ENCODE results near the gene CNTNAP2. TPM values are rescaled to one million over a fixed set of nuclear protein-coding genes. Genes with fewer than 3 reads are reported as not detected.

The CNTNAP2 gene
- polyA plus RNA-seq, 4 donors = 22.5 to 28.4 (median 26.7) TPM

DNA sequence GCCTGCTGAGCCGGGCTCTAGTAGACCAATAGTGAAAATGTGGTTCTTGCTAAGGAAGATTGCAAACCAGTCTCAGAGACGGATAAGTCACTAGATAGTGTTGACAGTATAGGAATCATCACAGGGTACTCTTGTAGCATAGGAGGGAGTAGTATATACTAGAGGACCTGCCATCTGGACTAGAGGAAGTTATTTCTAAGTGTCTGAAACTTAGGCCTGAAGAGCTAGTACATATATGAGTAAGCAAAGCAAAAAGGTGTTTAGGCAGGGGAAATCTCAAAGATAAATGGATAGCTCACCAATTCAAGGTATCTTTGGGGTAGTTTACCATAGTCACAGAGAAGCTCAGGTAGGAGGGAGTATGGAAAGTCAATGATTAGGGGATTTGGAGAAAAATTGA lies 428.1 kb downstream of the CNTNAP2 start:
- no peak for DNase-seq (ENCODE audit: low read depth in 4 of 4, low spot score in 3 of 4)

DNA sequence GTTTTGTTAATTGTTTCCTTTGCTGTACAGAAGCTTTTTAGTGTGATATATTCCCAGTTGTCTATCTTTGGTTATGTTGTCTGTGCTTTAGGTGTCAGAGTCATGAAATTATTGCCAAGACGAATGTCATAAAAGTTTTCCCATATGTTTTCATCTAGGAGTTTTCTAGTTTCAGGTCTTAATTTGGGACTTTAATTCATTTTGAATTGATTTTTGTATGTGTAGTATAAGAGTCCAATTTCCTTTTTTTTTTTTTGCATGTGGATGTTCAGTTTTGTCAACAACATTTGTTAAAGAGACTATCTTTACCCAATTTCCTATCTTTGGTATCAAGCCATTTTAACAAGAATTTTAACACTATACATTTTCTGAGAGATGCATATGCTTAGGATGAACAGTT lies 432.2 kb downstream of the CNTNAP2 start:
- DNase-seq (ENCODE audit: low read depth in 4 of 4, low spot score in 3 of 4) = no peak

DNA sequence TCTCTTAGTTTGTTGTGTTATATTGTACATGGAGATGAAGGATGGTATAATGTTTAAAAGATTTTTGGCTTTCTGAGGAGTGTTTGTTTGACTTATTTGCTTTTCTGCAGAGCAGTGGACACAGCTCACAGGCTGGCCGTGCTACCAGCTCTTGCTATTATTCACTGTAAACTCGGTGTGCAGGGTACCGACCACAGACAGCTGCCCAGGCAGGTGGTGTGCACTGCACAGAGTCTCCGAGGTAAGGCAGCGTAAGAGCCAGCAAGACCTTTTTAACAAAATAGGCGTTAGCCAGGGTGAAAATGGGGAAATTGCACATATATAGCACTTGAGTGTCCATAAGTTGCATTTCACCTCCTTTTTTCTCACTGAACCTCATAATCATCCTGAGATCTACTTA lies 438.0 kb downstream of the CNTNAP2 start:
- DNase-seq (ENCODE audit: low read depth in 4 of 4, low spot score in 3 of 4) = no peak

DNA sequence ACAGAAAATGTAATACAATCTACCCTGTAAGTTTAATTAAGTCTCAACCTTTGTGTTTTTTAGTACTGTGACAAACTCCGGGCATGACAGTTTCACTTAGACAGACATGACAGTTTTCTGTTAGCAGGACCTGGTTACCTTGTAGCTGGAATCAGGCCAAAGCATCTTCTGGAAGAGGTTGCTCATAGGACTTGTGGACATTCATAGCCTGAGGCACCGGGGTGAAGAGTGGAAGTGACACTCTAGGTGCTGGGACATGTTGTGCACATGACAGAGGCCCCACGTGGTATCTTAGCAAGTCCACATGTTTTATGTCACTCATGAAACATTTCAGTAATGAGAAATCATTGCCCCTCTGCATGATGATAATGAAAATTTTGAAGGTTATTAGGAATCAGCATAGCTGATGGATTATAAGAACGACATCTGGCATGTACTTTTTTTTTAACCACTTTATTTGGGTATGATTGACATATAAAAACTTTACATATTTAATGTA lies 441.4 kb downstream of the CNTNAP2 start:
- DNase-seq (ENCODE audit: low read depth in 4 of 4, low spot score in 3 of 4) = no peak

DNA sequence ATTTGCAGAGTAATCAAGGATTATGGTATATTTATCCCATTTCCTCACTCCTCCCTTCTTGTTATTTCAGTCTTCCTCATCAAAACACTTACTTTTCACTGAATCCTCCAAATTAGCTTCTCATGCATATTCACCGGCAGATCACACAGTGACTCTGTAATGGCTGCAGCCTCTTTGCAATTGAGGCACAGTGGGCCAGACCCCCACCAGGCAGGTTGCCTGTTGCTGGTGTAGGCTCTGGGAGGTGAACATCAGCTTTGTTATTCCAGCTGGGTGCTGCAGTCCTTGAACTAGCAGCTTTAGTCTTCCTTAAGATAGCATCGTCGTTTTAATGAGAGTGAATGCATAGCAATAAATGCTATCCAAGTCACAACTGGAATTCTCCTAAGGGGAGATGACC lies 449.3 kb downstream of the CNTNAP2 start:
- no peak for DNase-seq (ENCODE audit: low read depth in 4 of 4, low spot score in 3 of 4)

DNA sequence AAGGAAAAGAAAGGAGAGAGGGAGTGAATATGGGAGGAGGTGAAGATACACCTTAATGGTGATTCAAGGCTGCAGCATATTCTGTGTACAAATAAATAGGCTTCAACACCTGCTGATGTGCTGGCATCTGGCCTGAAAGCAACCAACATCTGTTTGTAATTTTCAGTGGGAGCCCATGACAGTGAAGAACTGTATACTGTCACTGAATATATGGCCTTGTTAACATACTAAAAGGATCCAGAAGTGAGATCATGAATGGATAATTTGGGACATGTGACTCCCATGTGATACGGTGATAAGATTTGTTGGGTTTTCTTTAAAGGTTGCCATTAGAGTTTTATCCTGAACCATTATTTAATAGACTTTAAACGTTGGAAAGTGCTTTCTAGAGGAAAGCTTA lies 459.3 kb downstream of the CNTNAP2 start:
- no peak for DNase-seq (ENCODE audit: low read depth in 4 of 4, low spot score in 3 of 4)

DNA sequence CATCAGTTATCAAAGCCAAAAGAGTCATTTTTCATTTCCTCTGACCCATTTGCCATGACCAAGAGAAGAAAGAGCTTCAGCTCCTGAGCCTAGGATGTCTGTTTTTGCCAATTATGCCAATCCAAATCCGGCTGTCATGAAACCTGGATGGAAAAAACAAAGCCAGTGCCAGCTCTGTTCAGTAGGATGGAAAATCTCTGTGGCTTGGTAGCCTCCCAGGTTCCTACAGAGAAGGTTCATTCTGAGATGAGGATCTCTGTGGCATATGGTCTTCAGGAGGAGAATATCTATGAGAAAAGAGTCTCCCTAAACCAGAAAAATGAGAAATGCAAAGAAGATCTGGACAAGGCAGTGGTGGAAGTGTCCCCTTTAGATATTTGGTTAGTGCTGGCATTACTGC lies 475.4 kb downstream of the CNTNAP2 start:
- DNase-seq (ENCODE audit: low read depth in 4 of 4, low spot score in 3 of 4) = no peak

DNA sequence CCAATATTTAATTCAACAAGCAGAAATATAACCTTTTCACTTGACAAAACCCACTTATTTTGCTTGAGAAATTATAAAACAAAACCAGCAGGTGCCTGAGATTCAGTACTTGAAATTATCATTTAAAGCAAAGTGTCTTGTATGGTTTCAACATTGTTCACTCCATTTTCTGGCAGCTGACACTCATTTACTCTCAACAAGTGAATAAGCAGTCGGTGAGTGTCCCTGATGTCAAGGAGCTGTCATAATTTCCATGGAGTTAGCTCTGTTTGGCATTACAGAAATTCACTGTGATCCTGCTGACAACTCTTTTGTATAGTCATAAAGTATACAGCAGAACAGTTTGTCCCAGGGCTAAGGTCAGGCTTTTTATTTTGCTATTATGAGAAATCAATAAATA lies 490.0 kb downstream of the CNTNAP2 start:
- no peak for DNase-seq (ENCODE audit: low read depth in 4 of 4, low spot score in 3 of 4)

DNA sequence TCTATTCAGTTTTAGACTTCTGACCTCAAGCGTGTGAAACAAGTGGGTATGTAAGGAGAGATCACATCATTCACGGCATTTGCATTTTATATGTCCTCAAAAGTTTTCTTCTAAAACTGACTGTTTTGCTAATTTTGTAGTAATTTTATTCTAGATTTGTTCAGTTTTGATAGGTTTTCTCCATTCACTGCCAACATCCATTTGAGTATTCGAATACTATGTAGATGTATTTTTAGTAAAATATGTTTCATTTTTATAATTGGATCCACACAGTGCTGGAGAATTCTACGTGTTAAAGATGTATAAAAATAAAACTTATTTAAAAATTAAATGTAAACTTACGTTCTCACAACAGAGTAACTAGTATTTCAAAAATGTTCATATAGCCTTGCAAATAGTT lies 503.0 kb downstream of the CNTNAP2 start:
- no peak for DNase-seq (ENCODE audit: low read depth in 4 of 4, low spot score in 3 of 4)

DNA sequence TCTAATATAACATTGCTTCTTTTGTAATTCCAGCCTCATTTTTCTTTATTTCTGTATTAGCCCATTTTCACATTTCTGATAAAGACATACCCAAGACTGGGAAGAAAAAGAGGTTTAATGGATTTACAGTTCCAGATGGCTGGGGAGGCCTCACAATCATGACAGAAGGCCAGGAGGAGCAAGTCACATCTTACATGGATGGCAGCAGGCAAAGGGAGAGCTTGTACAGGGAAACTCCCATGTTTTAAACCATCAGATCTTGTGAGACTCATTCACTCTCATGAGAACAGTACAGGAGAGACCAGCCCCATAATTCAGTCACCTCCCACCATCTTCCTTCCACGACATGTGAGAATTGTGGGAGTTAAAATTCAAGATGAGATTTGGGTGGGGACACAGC lies 510.3 kb downstream of the CNTNAP2 start:
- DNase-seq (ENCODE audit: low read depth in 4 of 4, low spot score in 3 of 4) = no peak

DNA sequence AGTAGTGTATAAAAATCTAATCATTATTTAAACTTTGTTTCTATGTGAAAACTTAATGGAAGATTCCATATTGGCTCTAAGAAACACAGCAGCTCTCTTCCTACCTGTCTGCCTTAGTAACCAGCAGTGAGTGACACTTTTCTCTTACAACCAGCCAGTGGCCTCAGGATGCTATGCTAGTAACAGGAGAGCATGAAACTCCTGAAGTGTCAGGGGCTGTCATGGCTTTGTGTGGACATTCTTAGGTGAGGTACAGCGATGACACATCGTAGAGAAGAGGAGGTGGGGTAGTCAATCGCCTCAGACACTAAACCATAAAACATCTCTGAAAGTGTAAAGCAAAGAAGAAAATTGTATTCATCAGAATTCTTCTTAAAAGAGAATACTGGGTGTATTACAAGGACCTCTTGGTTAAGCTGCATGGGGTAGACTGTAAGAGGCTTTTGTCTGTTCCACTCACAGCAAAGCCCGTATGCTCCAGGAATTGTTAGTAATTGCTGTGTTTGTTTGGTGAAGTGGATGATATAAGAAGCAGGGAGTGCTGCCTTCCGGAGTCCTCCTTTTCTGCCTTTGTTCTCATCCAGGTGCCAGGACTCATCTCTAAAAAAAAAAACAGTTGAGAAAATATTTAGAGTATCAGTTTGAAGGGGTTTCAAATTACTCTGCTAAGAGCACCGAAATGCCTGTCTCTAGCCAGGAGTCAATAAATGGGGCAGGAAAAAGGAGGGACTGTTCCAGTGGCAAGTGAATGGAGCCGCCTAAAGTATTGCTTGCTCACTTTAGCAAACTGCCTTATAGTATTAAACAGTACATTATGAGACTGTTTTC lies 518.8 kb downstream of the CNTNAP2 start:
- peak in 1 of 4 donors; percentile 20 for DNase-seq (ENCODE audit: low read depth in 4 of 4, low spot score in 3 of 4)

DNA sequence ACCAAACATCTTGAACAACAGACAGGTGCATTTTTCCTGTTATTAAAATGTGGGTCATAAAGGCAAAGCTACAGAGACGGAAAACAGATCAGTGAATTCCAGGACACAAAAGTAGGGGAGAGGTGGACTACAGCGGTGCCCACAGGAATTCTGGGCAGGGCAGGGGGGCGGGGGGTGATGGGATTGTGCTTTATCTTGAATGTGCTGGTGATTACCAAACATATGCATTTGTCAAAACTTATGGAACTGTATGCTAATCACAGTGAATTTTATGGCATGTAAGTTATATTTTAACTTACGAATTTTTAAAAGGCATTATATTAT lies 519.4 kb downstream of the CNTNAP2 start:
- no peak for DNase-seq (ENCODE audit: low read depth in 4 of 4, low spot score in 3 of 4)

DNA sequence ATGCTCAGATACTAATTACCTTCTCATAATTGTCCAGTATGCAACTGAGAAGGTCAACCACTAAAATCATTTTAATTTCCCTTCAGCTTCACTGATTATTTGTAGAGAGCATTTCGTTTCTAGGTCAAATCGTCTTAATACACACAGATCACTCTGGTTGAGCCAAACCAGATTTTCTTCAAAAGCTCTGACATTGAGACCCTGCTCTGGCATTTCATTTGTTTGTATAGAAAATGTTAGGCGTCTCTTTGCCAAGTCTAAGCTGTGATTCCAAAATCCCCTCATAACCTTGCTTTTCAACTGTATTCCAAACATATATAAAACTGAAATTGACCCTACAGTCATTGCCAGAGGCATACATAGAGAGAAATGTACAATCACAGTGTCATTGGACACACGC lies 520.0 kb downstream of the CNTNAP2 start:
- DNase-seq (ENCODE audit: low read depth in 4 of 4, low spot score in 3 of 4) = no peak

DNA sequence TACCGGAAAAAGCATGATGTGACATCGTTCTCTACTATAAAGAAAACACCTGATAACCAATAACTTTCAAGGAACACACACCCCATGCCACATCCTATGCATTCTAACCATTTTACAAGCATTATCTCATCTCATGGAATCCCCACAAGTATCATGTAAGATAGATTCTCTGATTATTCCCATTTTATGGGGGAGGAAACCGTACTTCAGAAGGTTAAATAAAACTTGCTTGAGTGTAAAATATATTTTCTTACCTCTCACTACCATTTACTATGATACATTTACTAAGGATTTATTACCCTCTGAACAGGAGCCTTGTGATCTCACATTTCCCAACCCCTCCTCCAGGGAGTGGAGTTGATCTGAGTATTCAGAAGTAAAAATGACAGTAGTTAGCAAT lies 522.7 kb downstream of the CNTNAP2 start:
- no peak for DNase-seq (ENCODE audit: low read depth in 4 of 4, low spot score in 3 of 4)

DNA sequence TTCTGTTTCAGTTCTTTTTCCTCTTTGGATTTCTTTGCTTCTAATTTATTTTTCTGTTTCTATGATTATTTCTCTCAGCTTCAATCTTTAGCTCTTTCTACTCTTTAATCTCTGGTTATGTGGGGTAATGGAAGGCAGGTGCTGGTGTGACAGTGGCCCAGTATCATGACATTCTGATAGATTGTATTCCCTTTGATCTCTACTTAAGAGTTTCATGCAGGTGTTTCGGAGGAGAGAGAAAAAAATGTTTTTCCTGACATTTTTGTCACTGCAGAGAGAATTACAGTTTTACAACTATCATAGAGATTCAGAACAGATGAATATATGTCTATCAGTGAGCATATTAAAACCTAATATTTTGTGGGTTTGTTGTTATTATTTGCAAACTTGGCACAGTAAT lies 524.9 kb downstream of the CNTNAP2 start:
- no peak for DNase-seq (ENCODE audit: low read depth in 4 of 4, low spot score in 3 of 4)

DNA sequence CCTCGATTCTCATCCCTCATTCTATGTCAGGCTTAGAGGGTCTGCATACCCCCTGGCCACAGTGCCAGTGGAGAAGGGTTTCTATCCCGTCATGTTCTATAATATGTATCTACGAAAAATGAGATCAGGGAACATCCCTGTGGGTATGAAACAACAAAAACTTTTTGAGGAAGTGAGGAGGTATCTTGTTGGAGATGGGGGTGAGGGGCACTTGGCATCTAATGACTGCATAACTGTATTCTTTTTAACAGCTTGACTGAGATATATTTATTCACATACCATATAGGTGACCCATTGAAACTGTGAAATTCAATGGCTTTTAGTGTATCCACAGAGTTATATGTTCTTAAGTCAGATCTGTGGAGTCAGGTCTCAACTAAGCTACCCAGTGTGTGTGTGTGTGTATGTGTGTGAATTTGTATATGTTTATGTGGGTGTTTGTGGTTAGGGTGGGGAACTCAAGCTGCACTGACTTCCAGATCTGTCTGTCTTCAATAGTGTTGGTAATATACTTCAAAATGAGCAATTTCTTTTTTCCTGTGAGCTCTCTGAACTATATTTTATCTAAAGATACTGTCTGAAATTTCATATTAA lies 528.9 kb downstream of the CNTNAP2 start:
- DNase-seq (ENCODE audit: low read depth in 4 of 4, low spot score in 3 of 4) = no peak

DNA sequence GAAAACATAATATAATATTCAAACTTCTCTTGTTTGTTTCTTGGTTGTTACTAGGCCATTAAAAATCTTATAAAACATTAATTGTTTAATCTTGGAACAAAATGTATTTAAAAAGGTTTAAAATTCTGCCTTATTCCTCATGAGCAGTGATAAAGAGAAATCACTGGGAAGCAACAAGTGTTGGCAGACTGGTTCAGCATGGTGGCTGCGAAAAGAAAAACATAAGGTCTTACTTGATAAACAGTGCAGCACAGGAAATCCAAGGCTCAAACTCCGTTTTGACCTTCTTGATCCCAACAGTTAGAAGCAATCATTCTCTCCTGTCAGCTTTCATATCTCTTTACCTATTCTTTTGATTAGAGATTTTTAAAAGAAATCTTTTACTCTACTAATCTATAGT lies 530.8 kb downstream of the CNTNAP2 start:
- no peak for DNase-seq (ENCODE audit: low read depth in 4 of 4, low spot score in 3 of 4)

DNA sequence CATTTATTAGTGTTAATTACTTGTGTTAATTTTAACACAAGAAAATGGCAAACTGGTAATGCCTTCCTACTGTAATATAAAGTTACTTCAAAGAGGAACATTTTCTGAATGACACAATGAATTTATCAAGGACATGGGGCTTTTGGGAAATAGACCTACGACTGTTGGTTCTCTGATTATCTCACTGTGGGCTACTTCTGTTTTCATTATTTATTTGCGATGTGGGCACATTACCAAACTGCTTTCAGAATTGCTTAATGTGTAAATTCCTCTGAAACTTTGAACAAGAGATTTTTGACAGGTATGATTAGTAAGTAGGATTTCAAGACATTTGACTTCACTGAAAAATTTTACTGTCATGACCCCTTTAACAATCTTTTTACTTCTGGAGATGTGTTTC lies 535.6 kb downstream of the CNTNAP2 start:
- no peak for DNase-seq (ENCODE audit: low read depth in 4 of 4, low spot score in 3 of 4)

DNA sequence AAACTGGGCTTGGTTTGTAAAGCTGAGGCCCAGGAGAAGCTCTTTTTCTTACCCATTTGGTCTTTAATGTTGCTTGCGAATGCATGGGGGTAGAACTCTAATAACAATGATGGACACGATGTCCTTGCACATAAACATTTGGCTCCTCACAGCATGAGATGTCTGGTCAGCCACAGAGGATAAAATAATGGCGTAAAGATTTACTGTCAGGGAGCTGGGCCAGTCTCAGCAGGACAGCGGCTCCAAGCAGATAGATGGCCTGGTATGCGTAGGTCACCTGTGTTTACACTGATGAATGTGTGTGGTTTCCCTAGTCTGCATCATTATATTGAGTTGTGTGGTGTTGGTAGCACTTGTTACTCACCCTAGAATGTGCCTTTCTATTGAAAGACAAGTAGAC lies 537.4 kb downstream of the CNTNAP2 start:
- no peak for DNase-seq (ENCODE audit: low read depth in 4 of 4, low spot score in 3 of 4)

DNA sequence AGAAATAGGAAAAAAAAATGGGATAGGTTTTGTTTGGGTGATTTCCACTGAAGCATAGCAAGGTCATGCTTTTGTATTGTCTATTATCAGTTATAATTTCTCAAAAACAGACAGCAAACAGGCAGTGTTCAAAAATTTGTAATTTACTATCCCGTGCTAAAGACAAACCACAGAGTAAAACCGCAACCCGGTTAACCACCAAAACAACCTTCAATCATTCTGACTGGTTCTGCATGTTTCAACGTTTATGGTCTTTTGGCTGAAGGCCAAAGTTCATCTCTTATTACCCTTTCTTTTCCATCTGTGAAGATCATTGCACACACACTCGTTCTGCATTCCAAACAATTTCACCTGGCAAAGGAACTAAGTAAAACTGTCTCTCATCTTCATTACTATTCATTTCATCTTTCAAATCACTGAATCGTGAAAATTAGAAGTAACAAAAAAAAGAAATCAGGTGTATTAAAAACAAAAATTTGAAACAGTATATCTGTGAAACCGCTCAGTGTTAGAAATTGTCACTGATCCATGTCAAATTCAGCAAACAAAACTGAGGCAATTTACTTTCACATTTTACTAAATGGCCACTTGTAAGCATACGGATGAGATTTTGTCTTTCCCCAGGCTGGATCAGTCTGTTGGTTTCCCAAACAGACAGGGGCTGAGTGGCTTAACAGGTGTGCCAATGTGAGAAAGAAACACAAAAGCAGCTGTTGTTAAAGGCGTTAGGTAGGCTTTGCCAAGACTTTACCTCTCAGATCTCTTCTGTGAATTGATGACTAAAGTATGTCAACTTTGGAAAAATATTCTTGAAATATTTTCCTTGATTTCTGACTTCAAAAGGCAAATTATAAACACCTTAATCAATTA lies 539.6 kb downstream of the CNTNAP2 start:
- DNase-seq (ENCODE audit: low read depth in 4 of 4, low spot score in 3 of 4) = no peak

DNA sequence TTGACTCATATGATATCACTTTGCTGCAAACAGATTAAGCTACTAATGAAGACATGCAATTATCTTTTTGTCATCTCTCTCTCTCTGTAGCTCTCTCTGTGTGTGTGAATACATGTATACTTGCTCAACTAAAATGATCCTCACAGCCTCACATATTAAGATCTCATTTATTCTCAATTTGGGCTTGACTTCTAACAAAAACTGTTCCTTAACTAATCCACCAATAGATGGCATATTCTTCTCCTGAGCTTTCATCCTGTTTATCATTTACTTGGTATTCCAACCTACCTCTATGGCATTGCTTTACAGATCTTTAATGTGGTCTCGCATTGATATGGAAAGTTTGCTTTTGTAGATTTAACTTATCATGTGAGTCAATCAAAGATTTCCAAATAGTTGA lies 540.4 kb downstream of the CNTNAP2 start:
- DNase-seq (ENCODE audit: low read depth in 4 of 4, low spot score in 3 of 4) = no peak

DNA sequence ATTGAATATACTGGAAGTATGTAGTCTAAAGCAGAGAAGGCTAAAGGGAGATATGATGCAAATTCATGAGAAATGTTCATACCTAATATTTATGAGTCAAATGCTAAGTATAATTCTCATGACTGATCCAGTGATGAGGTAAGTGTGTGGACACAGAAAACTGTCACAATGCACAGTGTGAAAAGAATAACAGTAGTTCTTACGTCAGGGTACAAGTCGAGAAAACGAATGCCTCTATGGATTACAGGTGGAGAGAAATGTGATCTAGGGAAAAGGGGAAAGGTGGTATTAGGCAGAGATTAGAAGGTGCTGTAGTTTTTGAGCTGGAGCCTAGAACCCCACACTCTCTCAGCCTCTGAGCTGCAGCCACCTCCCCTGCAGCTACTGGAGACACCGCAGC lies 542.0 kb downstream of the CNTNAP2 start:
- no peak for DNase-seq (ENCODE audit: low read depth in 4 of 4, low spot score in 3 of 4)

Measured in right renal pelvis (tissue), 4 donors.